ENCODE results near the gene CUZD1.

CUZD1 gene

DNA sequence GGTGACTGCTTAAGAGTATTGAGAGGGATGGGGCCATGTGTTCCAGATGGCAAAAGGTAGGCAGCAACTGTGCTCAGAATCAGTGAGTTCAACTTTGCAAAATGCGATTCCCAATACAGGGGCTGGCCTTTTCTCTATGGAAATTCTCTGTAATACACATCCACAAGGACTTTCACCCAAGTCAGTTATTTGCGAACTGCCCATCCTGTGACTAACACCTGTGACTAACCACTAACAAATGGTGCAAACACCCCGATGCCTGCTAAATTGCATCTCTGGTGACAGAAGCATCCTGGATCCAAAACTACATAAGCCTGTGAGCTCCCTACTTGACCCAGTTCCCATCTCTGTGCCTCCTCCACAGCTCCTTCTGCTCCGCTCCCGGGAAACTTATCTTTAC is 9.0 kb upstream of the CUZD1 start:
- no peak for DNase-seq (ENCODE audit: low read depth in 2 of 2)

DNA sequence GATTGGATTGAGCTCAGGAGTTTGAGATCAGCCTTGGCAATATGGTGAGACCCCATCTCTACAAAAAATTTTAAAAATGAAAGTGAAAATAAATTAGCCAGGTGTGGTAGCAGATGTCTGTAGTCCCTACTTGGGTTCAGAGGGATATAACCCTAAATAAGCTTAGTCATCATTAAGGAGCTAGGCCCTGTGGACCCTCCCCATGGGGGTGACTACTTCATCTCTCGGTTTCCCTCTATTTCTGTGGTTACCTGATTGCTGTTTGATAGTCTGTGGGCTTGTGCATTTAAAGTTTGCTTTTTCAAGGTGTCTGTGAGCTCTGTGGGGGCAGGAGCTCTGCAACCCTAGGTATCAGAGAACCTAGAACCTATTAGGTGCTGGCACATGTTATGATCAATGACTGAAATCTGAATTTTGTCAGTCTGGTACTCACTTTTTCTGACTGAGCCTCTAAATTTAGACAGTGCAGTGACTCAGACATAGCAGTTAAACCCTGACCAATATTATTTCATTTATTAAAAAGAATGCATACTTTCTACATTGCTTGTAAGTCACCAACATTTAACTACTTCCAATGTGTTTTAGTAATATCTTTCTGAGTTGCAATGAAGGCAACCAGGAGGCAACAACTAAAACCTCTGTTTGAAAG is 8.1 kb upstream of the CUZD1 start:
- DNase-seq (ENCODE audit: low read depth in 2 of 2) = peak in 1 of 2 experiments; percentile 12

- DNase-seq (ENCODE audit: low read depth in 2 of 2) = no peak
These were observed 6.6 kb upstream of the CUZD1 start for GRCh38 chr10:122852261-122852660.

DNA sequence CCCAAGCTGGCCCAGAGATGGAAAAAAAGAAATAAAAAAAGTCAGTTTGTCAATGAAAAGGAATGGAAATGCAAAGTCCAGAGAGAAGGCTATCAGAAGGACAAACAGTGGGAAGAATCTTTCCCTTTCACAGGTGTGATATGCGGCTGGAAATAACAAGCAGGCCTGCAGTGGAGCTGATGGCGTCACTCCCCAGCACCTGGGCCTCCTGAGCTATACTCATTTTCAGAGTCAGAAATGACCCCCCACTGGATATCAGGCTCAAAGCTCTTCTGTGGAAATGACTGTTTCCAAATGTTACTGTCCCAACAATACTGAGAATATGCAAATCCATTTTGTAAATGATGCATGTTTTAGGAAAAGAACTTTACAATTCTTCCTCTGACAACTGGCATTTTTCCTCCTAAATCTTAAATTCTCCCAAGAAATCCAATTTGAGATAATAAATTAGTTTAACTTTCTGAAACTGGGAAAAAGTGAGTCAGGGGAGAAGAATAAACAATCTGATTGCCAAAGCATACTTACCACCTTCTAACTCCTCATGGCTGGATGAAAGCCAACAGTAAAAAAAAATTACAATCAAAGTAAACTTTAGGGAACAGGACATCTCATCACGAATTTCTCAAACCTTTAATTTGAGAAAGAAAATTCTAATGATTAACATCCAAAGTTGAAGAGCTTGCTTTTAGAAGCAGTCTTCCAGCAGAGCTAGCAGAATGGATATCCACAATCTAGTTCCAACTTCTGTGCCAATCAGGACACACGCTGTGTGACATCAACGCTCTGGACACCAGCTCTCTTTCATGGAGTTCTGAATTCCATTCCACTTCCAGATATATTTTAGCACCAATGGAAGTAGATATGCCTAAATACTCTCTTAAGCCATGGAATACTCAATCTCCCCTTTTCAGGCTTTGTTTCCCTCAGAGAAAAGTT is 5.3 kb upstream of the CUZD1 start:
- peak in 1 of 2 experiments; percentile 19 for DNase-seq (ENCODE audit: low read depth in 2 of 2)

- no peak for DNase-seq (ENCODE audit: low read depth in 2 of 2)
These were observed 4.4 kb upstream of the CUZD1 start for GRCh38 chr10:122849900-122850605.

GRCh38 chr10:122849090-122849489 is 3.4 kb upstream of the CUZD1 start:
- DNase-seq (ENCODE audit: low read depth in 2 of 2) = no peak

GRCh38 chr10:122847782-122848604 is 2.3 kb upstream of the CUZD1 start:
- DNase-seq (ENCODE audit: low read depth in 2 of 2) = no peak

DNA sequence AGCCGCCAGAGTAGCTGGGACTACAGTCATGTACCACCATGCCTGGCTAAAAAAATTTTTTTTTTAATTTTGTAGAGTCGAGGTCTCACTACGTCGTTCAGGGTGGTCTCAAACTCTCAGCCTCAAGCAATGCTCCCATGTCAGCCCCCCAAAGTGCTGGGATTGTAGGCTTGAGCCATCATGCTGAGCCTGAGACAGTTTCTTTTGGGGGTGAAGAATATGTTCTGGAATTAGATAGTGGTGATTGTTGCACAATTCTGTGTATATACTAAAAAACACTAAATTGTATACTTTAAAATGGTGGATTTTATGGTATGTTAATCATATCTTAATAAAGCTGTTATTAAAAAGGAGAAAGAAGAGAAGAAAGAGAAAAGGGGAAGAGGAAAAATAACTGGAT is 1.5 kb downstream of the CUZD1 start:
- no peak for DNase-seq (ENCODE audit: low read depth in 2 of 2)

- no peak for DNase-seq (ENCODE audit: low read depth in 2 of 2)
These were observed 4.1 kb downstream of the CUZD1 start for GRCh38 chr10:122841569-122841968.

- no peak for DNase-seq (ENCODE audit: low read depth in 2 of 2)
These were observed 6.2 kb downstream of the CUZD1 start for GRCh38 chr10:122839505-122839904.

DNA sequence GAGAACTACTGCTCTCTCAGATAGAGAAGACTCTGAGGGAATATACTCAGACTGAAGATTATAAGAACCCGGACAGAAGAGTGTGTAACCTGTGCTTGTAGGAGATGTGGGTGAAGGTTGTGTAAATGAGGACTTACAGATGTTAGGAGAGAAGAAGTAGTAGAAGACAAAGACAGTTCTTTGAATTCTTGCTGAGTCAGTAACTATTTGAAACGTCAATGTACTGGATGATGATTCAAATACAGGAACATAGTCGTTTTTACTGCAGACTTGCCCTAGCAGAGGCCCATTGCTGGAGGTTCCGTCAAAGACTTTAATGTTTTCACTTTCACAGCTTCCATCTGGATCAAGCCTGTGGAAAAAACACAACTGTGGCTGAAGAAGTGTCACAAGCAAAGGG is 6.8 kb downstream of the CUZD1 start:
- no peak for DNase-seq (ENCODE audit: low read depth in 2 of 2)

DNA sequence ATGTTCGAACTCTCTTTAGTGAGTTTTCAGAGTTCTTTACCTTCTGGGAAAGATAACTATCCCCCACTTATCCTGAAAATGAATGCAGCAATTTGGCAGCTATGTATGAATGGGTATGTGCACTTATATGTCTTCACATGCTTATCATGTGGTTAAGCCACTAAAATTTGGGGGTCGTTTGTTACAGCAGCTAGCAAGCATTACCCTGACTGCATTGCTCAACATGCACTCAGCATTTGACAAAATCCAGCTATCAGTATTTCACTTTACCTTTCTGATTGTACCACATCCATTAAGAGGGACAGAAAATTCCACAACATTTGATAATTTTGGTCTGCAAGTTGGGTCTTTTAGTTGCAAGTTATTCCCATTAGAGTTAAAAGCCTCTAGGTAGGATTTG is 9.7 kb downstream of the CUZD1 start:
- DNase-seq (ENCODE audit: low read depth in 2 of 2) = no peak

DNA sequence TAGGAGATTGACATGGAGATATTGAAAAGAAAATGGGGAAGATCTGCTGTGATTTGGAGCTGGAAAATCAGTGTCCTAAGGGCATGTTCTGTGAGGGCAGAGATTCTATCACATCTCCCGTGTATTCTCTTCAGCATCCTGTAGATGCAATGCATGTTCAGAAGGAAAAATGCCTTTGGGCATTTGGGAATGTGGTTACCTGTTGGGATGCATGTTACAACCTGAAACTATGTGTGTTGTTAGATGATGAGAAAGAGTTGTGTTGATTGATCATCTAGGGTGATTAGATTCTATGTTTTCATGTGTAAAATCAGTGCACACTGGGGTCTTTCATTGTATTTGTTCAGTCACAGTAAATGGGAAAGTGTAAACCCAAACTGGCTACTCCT is 14.7 kb downstream of the CUZD1 start:
- DNase-seq (ENCODE audit: low read depth in 2 of 2) = no peak

GRCh38 chr10:122830273-122830964 is 15.2 kb downstream of the CUZD1 start:
- no peak for DNase-seq (ENCODE audit: low read depth in 2 of 2)

- no peak for DNase-seq (ENCODE audit: low read depth in 2 of 2)
These were observed 16.2 kb downstream of the CUZD1 start for GRCh38 chr10:122829454-122829853.

DNA sequence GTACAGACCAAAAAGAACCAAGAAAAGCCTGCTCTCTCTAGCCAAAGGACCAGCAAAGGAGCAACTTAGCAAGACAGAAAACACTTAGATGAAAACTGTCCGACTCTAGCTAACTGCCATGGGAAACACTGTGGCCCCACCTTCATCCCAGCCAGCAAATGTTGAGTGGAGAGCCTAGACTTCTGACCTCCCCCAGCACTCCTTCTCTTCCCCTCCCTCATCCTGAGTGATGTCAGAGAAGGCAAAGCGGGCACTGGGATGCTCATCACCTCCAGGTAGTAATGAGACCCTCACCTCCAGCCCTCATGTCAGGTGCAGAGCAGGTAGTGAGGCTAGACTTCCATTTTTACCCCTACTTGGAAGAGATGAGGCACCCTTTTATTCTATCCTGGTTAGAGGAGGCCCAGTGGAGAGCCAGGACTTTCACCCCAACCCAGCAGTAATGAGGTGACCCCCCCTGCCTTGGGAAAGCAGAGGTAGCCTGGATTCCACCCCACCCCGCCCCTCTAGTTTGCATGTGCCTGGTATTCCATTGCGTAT is 16.9 kb downstream of the CUZD1 start:
- DNase-seq (ENCODE audit: low read depth in 2 of 2) = no peak

DNA sequence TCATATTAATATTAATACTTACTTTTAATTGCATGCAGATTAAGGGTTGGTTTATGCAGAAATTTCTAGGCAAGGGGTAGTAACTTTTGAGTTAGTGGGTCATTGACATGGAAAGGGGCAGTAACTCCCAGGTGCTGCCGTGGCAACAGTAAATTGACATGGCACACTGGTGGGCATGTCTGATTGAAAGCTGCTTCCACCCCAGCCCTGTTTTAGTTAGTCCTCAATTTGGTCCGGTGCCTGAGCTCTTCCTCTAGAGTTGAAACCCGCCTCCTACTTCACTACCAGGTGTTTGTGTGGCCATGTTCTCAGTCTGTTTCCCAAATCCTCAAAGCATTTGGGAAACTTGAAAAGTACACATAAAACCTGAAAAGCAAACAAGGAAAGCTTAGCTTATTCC is 18.4 kb downstream of the CUZD1 start:
- DNase-seq (ENCODE audit: low read depth in 2 of 2) = no peak

- no peak for DNase-seq (ENCODE audit: low read depth in 2 of 2)
These were observed 22.5 kb downstream of the CUZD1 start for GRCh38 chr10:122822973-122823690.

DNA sequence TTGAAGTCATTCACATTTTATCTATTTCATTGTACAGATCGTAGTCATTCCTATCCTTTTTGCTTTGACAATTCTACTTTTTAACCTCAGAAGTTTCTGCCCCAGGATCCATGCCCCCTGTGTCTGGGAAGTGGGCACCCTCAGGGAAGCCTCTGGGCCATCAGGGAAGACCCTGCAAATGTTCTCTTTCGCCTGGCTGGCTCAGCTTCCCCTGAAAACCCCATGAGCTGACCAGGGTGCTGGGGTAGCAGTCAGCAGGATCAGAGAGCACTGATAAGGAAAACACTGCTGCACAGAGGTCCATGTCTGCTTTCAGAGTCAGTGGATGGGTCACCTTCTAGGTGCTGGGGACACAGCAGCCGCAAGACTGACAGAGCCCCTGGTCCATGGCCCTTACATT is 23.8 kb downstream of the CUZD1 start:
- no peak for DNase-seq (ENCODE audit: low read depth in 2 of 2)

DNA sequence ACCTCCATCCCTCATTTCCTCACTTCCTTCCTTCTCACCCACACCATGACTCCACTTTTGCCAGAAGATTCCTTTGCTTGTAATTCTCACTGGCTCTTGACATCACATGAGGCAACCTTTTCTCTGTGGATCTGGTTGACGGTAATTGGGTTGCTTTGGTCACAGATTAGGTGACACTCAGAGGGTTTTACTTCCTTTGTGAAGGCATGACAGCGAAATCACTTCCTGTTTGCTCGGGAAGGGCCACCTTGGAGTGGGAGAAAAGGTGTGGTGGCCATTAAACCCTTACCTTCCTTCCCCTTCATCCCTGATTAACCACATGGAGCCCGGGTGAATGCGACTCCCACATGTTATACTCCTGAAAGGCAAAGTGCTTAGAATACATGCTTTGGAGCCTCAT is 30.2 kb downstream of the CUZD1 start:
- no peak for DNase-seq (ENCODE audit: low read depth in 2 of 2)
